GM21723 (cell line): ENCODE data around the gene FAM120B.

Experiments used
- ATAC-seq: cut with Tn5 transposase; IDR thresholded peaks from one replicate; pipeline ENCODE4 v1.9.1; 2021; ENCODE audit warnings: mild to moderate bottlenecking, moderate library complexity; ENCODE audit not compliant: unreplicated experiment

Gene FAM120B

GRCh38 chr6:170416959-170417606, 110.5 kb downstream of the FAM120B start:
- no peak for ATAC-seq

DNA sequence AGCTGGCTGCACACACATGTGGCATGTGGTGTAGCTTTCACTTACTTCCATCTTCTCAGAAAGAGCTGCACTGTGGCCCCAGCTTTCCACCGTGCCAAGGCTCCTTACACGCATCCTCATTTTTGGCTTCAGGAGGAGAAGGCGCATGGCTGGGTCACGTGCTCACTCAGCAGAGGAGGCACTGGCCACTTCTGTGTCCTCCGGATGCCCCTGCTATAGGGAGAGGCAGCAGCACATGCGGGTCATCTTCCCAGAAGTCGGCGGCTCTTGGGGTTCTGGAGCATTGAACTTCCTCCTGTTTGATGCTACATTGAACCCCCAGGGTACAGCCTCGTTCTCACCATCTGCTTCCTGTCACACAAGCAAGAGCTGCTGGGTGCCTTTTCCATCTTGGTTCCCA, 111.3 kb downstream of the FAM120B start:
- no peak for ATAC-seq

DNA sequence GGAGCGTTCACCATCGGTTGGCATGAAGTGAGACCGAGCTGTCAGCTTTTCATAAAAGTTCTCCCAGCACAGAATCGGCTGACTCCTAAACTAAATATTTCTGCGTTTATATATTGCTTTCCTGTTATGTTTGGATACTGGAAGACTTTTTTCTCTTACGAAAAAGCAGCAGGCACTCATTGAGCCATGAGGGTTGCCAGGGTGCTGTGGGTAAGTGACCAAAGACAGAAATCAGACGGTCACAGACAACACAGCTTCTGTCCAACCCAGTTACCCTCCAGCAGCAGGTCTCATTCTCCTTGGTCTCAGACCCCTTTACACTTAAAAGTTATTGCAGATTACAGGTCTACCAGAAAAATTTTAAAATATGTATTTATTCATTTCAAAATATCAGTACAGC, 113.7 kb downstream of the FAM120B start:
- no peak for ATAC-seq

- ATAC-seq: no peak
These were observed 114.5 kb downstream of the FAM120B start for GRCh38 chr6:170420791-170421776.

- no peak for ATAC-seq
These were observed 115.4 kb downstream of the FAM120B start for GRCh38 chr6:170421921-170422320.

- ATAC-seq: no peak
These were observed 116.5 kb downstream of the FAM120B start for GRCh38 chr6:170423030-170423429.

DNA sequence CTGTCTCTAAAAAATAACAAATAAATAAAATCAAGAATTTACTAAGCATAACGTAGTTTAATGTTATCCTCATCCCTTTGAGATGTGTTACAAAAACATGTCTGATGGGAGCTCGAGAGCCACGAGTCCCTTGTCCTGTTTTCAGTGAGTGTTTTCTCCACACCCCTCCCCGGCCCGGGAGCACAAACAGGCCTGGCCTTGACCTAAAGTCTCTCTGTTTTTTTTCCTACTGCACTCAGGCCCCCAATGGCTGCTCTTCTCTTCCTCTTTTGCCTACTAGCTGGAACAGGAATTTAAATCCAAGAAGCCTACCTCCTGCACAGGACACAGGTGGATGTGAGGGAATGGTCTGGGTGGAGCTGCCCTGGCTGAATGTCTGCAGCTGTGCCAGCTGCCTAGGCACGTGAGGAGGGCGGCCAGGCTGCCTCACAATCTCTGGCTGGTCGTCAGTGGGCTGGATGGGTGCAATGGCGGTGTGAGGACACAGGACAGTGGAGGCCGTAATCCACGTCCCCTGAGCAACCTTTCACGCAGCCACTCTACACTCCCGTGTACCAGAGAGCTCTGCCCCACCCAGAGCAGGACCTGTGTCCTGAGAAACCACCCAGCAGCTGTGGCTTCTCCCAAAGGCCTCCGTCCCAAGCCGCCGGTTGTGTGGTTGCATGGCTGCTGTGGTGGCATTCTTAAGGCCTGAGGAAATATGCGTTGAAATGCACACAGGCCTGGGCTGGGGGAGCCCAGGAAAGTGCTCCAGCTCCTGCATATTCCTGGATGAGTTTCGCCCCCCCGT, 117.5 kb downstream of the FAM120B start:
- ATAC-seq: no peak

- ATAC-seq: no peak
These were observed 118.1 kb downstream of the FAM120B start for GRCh38 chr6:170424604-170425126.

DNA sequence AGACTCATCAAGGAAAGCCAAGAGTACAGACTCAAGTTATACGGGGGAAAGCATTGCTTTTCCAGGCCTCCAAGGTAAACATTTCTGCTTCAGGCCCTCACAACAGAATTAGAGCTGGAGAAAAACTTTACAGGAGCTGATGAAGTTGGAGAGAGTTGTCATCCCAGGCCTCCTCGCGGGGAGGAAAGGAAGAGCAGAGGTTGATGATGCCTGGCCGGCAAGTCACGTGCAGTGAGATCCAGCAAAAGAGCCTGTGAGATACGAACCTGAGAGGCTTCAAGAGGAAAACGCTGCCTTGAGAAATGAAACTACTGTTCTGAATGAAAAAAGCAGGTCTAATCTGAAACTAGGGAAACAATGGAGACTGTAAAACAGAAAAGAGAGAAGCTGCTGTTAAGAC, 122.9 kb downstream of the FAM120B start:
- ATAC-seq: no peak

GRCh38 chr6:170433163-170434116, 126.9 kb downstream of the FAM120B start:
- no peak for ATAC-seq

GRCh38 chr6:170434117-170434820, 127.7 kb downstream of the FAM120B start:
- no peak for ATAC-seq

DNA sequence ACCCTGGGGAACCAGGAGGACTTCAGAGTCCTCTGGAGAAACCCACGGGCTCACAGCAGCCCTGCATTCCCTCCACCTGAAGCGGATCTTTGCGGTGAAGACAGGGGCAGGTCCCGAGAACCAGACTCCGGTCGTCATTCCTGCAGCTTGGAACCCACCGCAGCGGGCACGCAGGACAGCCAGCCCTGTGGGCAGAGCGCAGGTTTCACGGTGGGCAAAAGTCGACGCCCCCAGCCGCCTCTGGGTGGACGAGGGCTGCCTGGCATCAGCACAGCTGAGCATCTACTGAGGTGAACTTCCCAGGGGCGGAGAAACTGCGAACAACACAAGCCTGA, 128.2 kb downstream of the FAM120B start:
- no peak for ATAC-seq

DNA sequence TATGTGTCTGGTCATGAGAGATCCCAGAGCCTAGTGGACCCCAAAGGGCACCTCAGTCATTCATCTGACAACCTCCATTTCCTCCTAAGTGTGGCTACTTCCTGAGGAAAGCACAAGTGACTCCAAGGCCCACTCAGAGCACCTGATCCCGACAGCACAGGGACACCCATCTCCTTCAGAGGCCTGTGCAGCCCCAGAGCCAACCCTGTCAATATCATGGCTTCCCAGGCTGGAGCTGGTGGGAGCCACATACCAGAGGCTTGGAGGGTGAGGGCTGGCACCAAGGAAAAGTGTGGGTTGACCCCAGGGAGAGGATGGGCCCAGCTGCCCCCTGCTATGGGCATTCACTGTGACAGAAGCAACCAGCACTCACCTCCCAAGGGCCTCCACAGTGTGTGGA, 129.2 kb downstream of the FAM120B start:
- ATAC-seq: no peak

GRCh38 chr6:170436209-170436809, 129.8 kb downstream of the FAM120B start:
- ATAC-seq: no peak

DNA sequence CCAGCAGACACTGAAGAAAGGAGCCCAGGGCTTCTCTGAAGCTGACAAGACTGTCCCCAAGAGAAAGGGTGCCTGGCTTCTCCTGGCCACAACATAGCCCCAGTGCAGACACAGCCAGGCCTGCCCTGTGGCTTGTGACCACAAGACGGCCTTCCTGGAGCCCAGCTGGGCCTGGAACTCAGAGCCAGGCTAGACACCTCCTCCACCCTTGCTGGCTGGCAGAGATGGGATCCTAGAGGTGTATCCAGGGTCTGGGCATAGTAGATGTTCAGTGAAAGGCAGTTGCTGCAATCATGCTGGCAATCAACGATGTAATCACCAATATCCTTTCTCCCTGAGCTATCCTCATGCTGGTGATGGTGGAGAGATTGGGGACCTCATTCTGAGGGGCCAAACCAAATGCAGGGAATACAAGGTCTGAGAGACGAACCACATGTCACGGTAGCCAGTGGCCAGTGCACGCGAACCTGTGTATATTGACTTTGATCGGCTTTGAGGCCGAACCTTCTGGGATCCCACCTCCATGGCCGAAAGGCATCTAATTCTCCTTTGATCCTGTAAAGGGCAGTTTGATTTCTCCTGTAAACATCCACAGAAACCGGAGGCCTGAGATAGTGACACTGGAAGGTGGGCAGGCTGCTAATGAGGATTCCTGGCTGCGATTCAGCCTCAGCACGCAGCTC, 131.3 kb downstream of the FAM120B start:
- ATAC-seq: no peak

DNA sequence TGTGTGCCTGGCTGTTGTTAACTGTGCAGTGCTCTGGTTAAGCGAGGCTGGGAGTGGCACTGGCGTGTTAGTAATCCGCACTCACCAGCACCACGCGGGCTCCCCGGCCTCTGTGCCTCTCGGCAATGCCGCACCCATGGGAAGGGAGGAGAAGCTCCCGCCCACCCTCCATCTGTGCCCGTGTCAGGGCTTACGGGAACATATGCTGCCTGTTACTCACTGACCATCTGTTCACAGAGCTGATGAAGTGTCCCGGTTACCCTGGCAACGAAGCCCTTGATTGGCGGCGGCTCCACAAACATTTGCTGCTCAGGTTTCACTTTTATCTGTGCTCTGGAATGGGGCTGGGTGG, 131.8 kb downstream of the FAM120B start:
- ATAC-seq: peak; percentile 86

DNA sequence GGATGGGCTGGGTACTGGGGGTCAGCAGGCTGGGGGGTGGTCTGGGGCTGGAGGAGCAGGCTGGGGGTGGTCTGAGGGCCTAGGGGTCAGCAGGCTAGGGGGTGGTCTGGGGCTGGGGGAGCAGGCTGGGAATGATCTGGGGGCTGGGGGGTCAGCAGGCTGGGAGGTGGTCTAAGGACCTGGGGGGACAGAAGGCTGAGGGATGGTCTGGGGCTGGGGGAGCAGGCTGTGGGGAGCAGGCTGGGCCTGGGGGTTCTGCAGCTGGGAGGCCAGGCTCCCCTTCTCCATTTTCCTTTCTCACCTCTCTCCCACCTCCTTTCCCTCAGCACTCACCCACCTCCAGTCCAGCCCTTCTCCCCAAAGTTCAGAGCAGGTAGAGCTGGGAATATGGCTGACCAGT, 132.3 kb downstream of the FAM120B start:
- ATAC-seq: no peak
